ENCODE data around the gene WDR33.

DNA sequence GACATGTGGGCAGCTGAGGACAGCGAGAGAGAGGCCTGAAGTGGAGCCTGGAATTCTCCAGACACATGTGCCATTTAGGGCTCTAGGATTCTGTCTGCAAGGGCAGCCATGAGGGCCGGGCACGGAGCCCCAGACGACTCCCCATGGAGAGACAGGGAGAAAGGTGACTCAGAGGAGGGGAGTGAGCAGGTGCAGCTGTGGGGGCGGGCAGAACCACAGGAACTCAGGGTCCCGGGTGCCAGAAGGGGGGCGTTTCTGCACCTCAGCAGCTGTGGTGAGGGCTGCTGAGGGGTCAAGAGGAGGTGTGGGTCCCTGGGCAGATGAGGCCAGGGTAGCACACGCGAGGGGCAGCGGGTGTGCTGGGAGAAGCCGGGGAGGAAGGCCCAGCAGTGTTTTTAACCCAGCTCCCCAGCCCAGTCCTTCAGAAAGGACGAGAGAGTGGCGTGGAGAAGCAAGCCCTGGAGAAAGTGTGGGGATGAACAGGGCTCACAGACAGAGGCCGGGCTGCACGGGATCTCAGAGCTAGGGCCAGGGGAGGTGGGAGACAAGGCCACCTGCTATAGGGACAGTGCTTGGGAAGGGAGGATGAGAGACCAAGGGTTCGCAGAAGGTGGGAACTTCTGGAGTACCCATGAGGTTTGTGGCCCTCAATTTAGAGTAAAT lies 157.4 kb downstream of the WDR33 start:
- TF ChIP-seq CTBP1 (IDR thresholded peaks at IDR 0.05; ENCODE audit: borderline replicate concordance) (no peak), LCOR (CRISPR knock-in tag; IDR thresholded peaks at IDR 0.05) (no peak), ZFP1 (CRISPR knock-in tag; IDR thresholded peaks at IDR 0.05) (no peak), POLR2AphosphoS5 (IDR thresholded peaks at IDR 0.05; ENCODE audit: control insufficient read depth, insufficient read depth, low read depth, low read length) (no peak), PHTF2 (CRISPR knock-in tag; IDR thresholded peaks at IDR 0.05) (no peak), NBN (IDR thresholded peaks at IDR 0.05; ENCODE audit: low read depth) (no peak), ERF (CRISPR knock-in tag; IDR thresholded peaks at IDR 0.05) (no peak), FOXK2 (conservative IDR thresholded peaks at IDR 0.05 in 1 of 2, IDR thresholded peaks at IDR 0.05 in 1 of 2; ENCODE audit: low read depth in 2 of 2) (no peak)
- TF ChIP-seq, protein P1, sequence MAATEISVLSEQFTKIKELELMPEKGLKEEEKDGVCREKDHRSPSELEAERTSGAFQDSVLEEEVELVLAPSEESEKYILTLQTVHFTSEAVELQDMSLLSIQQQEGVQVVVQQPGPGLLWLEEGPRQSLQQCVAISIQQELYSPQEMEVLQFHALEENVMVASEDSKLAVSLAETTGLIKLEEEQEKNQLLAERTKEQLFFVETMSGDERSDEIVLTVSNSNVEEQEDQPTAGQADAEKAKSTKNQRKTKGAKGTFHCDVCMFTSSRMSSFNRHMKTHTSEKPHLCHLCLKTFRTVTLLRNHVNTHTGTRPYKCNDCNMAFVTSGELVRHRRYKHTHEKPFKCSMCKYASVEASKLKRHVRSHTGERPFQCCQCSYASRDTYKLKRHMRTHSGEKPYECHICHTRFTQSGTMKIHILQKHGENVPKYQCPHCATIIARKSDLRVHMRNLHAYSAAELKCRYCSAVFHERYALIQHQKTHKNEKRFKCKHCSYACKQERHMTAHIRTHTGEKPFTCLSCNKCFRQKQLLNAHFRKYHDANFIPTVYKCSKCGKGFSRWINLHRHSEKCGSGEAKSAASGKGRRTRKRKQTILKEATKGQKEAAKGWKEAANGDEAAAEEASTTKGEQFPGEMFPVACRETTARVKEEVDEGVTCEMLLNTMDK (IDR thresholded peaks at IDR 0.05; ENCODE audit: borderline replicate concordance, insufficient read depth, low read depth, low read length, poor library complexity, severe bottlenecking), result no peak
- TF ChIP-seq, protein P2, sequence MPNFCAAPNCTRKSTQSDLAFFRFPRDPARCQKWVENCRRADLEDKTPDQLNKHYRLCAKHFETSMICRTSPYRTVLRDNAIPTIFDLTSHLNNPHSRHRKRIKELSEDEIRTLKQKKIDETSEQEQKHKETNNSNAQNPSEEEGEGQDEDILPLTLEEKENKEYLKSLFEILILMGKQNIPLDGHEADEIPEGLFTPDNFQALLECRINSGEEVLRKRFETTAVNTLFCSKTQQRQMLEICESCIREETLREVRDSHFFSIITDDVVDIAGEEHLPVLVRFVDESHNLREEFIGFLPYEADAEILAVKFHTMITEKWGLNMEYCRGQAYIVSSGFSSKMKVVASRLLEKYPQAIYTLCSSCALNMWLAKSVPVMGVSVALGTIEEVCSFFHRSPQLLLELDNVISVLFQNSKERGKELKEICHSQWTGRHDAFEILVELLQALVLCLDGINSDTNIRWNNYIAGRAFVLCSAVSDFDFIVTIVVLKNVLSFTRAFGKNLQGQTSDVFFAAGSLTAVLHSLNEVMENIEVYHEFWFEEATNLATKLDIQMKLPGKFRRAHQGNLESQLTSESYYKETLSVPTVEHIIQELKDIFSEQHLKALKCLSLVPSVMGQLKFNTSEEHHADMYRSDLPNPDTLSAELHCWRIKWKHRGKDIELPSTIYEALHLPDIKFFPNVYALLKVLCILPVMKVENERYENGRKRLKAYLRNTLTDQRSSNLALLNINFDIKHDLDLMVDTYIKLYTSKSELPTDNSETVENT (CRISPR knock-in tag; IDR thresholded peaks at IDR 0.05), result no peak
- TF ChIP-seq, protein P3, sequence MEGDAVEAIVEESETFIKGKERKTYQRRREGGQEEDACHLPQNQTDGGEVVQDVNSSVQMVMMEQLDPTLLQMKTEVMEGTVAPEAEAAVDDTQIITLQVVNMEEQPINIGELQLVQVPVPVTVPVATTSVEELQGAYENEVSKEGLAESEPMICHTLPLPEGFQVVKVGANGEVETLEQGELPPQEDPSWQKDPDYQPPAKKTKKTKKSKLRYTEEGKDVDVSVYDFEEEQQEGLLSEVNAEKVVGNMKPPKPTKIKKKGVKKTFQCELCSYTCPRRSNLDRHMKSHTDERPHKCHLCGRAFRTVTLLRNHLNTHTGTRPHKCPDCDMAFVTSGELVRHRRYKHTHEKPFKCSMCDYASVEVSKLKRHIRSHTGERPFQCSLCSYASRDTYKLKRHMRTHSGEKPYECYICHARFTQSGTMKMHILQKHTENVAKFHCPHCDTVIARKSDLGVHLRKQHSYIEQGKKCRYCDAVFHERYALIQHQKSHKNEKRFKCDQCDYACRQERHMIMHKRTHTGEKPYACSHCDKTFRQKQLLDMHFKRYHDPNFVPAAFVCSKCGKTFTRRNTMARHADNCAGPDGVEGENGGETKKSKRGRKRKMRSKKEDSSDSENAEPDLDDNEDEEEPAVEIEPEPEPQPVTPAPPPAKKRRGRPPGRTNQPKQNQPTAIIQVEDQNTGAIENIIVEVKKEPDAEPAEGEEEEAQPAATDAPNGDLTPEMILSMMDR (IDR thresholded peaks at IDR 0.05 in 2 of 3, conservative IDR thresholded peaks at IDR 0.05 in 1 of 3; ENCODE audit: insufficient read depth in 2 of 3, low read depth in 1 of 3, low read length in 3 of 3), result no peak
